ENCODE data around the gene P2RX2. TPM values are rescaled to one million over a fixed set of nuclear protein-coding genes. Genes with fewer than 3 reads are reported as not detected.

Gene P2RX2
- total RNA-seq, 4 donors from 2014 or later, result not detected

DNA sequence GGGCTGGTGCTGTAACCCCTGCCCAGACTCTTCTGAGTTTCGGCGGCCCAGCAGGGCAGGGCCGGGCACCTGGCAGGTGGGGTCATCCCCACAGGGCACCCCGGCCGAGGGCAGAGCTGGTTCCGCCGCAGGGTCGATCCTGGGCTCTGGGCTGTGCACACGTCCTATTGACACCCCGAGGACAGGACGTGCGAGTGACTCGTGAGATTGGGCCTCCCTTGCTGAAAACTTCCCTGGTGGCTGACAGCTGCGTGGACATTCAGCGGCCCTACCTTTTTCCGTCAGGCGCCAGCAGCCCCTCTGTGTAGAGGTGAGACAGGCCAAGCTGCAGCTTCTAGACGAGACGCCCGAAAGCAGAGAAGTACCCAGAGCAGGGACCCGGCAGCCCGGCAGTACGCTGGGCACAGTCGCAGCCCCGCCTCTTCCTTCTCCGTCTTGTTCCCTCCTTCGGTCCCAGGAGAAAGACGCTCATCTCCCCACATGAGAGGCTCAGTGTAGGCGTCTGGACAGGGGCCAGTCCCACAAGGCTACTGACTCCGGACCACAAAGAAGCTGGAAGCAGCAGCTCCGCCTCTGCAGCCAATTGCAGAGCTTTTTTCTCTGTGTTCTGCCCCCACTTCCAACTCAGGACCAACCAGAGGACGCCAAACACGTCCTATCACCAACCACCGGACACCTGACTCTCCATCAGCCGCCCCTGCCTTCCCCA is 8.4 kb upstream of the P2RX2 start, which contains the start of gene LRCOL1:
Gene LRCOL1 (minus strand): TSS at position 532 of the 709 bp plus-strand sequence. CDS start 4,331 bp downstream, outside the sequence.
- H3K9me3 ChIP-seq, result peaks cover 0 to 11% (median 0%) of the 10 kb centered on the region in 4 donors
- no peaks in the 10 kb centered on the region for H3K36me3 ChIP-seq
- H3K27me3 ChIP-seq, result peaks cover 0 to 69% of the 10 kb centered on the region in 2 donors
- no peak for TF ChIP-seq POLR2A (IDR thresholded peaks at IDR 0.05)
- TF ChIP-seq EP300 (IDR thresholded peaks at IDR 0.05), result no peak
- TF ChIP-seq, protein P1, sequence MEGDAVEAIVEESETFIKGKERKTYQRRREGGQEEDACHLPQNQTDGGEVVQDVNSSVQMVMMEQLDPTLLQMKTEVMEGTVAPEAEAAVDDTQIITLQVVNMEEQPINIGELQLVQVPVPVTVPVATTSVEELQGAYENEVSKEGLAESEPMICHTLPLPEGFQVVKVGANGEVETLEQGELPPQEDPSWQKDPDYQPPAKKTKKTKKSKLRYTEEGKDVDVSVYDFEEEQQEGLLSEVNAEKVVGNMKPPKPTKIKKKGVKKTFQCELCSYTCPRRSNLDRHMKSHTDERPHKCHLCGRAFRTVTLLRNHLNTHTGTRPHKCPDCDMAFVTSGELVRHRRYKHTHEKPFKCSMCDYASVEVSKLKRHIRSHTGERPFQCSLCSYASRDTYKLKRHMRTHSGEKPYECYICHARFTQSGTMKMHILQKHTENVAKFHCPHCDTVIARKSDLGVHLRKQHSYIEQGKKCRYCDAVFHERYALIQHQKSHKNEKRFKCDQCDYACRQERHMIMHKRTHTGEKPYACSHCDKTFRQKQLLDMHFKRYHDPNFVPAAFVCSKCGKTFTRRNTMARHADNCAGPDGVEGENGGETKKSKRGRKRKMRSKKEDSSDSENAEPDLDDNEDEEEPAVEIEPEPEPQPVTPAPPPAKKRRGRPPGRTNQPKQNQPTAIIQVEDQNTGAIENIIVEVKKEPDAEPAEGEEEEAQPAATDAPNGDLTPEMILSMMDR (IDR thresholded peaks at IDR 0.05), result no peak
- peak within 1 kb of the TSS in 1 of 4 donors; percentile 30 for H3K4me3 ChIP-seq
- WGBS, 2 donors, result 23 to 31% methylated on average over 26 to 35 of the region's 35 CpGs
- no peak within 1 kb of the TSS for H3K27ac ChIP-seq
- DNase-seq (ENCODE audit: low spot score in 2 of 2), result no peak
- peaks cover 0 to 15% (median 3%) of the 10 kb centered on the region in 4 donors for H3K4me1 ChIP-seq

DNA sequence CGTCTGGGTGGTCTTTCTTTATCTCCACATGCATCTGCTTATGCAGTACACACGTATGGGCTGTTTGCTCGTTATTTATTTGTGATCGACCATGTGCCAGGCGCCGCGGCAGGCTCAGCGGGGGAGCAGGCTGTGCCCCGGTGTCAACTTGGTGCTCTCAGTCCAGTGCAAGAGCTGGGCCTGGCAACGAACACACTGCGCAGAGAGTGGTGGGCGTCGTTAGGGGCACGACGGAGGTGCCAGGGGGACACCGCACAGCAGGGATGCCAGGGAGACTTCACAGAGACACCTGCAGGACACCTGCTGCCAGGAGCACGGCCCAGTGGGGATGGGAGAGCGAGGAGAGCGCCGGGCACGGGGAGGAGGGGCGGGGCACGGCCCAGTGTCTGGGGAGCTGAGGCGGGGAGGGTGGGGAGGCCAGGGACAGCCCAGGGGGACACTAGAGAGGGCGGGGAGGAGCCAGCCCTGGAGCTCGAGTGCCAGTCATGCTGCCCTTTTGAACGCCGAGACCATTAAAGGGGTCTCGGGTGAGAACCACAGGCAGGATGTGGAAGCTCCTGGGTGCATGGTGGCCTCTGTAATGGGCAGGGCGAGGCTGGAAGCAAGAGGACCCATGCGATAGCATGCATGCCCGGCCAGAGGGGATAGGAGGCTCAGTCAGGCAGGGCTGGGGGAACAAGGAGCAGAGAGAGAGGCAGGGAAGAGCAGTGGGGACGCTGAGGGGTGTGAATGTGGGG is 7.5 kb upstream of the P2RX2 start:
- peaks cover 0 to 16% (median 3%) of the 10 kb centered on the region in 4 donors for H3K4me1 ChIP-seq
- peaks cover 2 to 69% of the 10 kb centered on the region in 2 donors for H3K27me3 ChIP-seq
- no peak for TF ChIP-seq POLR2A (IDR thresholded peaks at IDR 0.05)
- TF ChIP-seq, protein P1 (IDR thresholded peaks at IDR 0.05), result no peak
- no peak for TF ChIP-seq EP300 (IDR thresholded peaks at IDR 0.05)
- H3K27ac ChIP-seq, result no peak overlapping the region
- no peak overlapping the region for H3K4me3 ChIP-seq
- H3K36me3 ChIP-seq, result no peaks in the 10 kb centered on the region
- DNase-seq (ENCODE audit: low spot score in 2 of 2), result no peak
- WGBS, 2 donors, result 73 to 81% methylated on average over 24 to 33 of the region's 33 CpGs
- H3K9me3 ChIP-seq, result peaks cover 0 to 17% (median 0%) of the 10 kb centered on the region in 4 donors

- Histone ChIP-seq H3K4me3 (no peak overlapping the region), H3K9me3 (peaks cover 0 to 23% (median 2%) of the 10 kb centered on the region in 4 donors), H3K4me1 (peaks cover 0 to 16% (median 3%) of the 10 kb centered on the region in 4 donors), H3K27ac (no peak overlapping the region), H3K36me3 (no peaks in the 10 kb centered on the region), H3K27me3 (peaks cover 2 to 69% of the 10 kb centered on the region in 2 donors)
- no peak for DNase-seq (ENCODE audit: low spot score in 2 of 2)
- WGBS, 2 donors, result 91 to 94% methylated on average over 10 of the region's 10 CpGs
- TF ChIP-seq, protein P1 (IDR thresholded peaks at IDR 0.05), result no peak
- no peak for TF ChIP-seq EP300 (IDR thresholded peaks at IDR 0.05)
- no peak for TF ChIP-seq POLR2A (IDR thresholded peaks at IDR 0.05)
These were observed 7.0 kb upstream of the P2RX2 start for GRCh38 chr12:132611620-132612019.

DNA sequence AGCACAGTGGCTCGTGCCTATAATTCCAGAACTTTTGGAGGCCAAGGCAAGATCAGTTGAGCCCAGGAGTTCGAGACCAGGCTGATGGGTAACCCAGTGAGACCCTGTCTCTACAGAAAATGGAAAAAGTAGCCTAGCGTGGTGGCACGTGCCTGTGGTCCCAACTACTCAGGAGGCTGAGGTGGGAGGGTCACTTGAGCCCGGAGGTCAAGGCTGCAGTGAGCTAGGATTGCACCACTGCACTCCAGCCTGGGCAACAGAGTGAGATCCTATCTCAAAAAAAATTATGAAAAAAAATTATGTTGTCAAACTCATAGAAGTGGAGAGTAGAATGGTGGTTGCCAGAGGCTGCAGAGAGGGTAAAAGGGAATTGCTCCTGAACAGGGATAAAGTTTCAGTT is 4.5 kb upstream of the P2RX2 start:
- H3K27me3 ChIP-seq, result peaks cover 6 to 67% of the 10 kb centered on the region in 2 donors
- WGBS, 2 donors, result 84 to 86% methylated on average over 5 of the region's 5 CpGs
- H3K9me3 ChIP-seq, result peaks cover 0 to 31% (median 3%) of the 10 kb centered on the region in 4 donors
- H3K27ac ChIP-seq, result no peak overlapping the region
- H3K4me1 ChIP-seq, result peaks cover 0 to 27% (median 9%) of the 10 kb centered on the region in 4 donors
- TF ChIP-seq, protein P1 (IDR thresholded peaks at IDR 0.05), result no peak
- no peak for TF ChIP-seq POLR2A (IDR thresholded peaks at IDR 0.05)
- no peak for TF ChIP-seq EP300 (IDR thresholded peaks at IDR 0.05)
- no peak for DNase-seq (ENCODE audit: low spot score in 2 of 2)
- H3K36me3 ChIP-seq, result no peaks in the 10 kb centered on the region
- no peak overlapping the region for H3K4me3 ChIP-seq
